Prostate gland (tissue), 2 donors: ENCODE results near the gene UVRAG.

Experiments
- CTCF ChIP-seq, 4 experiments: fragments of 200-600 bp in 2 of 4; fragments of 450-650 bp in 2 of 4; sonication (generic) in 2 of 4; IDR thresholded peaks; 1 replicate in 3 of 4; 2 replicates in 1 of 4; pipeline ENCODE4 v1.5.1; 2016 to 2019; ENCODE audit warnings: antibody characterized with exemption in 4 of 4, mild to moderate bottlenecking in 2 of 4, moderate library complexity in 2 of 4
- POLR2A ChIP-seq: fragments of 450-650 bp; IDR thresholded peaks from one replicate; pipeline ENCODE4 v1.6.1; 2016; ENCODE audit warnings: antibody characterized with exemption, mild to moderate bottlenecking
- POLR2AphosphoS5 ChIP-seq: sonication (generic); formaldehyde crosslinking; IDR thresholded peaks from one replicate; pipeline ENCODE4 v1.6.1; 2017; ENCODE audit warnings: antibody characterized with exemption

- TF ChIP-seq CTCF (IDR thresholded peaks at IDR 0.05) = no peak
- no peak for TF ChIP-seq POLR2A
- no peak for TF ChIP-seq POLR2AphosphoS5
Measured at GRCh38 chr11:75934851-75935250, 119.8 kb downstream of the UVRAG start.
